Measurements from ENCODE around the gene PCED1B. TPM values are rescaled to one million over a fixed set of nuclear protein-coding genes. Genes with fewer than 3 reads are reported as not detected.
A peak's percentile ranks its signal among the peaks of the same experiment; 100 is the strongest.

PCED1B gene
- total and polyA plus RNA-seq, 2 experiments from 2014 or later = 5.1 to 6.6 TPM

- no peaks in the 10 kb centered on the region for H3K36me3 Mint-ChIP-seq (ENCODE audit: low read depth)
- H3K9me3 Mint-ChIP-seq = no peaks in the 10 kb centered on the region
- Histone ChIP-seq H2AFZ (no peak overlapping the region), H3K4me3 (no peak overlapping the region), H3K4me2 (no peak overlapping the region), H3K9me2 (ENCODE audit: insufficient read depth) (no peaks in the 10 kb centered on the region), H3K79me2 (replicated peaks; ENCODE audit: insufficient read depth) (no peaks in the 10 kb centered on the region), H3K27me3 (ENCODE audit: insufficient read depth) (no peaks in the 10 kb centered on the region), H3K36me3 (ENCODE audit: insufficient read depth) (no peaks in the 10 kb centered on the region), H3K4me1 (ENCODE audit: insufficient read depth) (peaks cover 45% of the 10 kb centered on the region), H3F3A (replicated peaks; ENCODE audit: low read depth) (peaks cover 5% of the 10 kb centered on the region; the same call in 1 of the 2 replicates), H4K20me1 (replicated peaks; ENCODE audit: insufficient read depth) (no peaks in the 10 kb centered on the region), H3K27ac (ENCODE audit: low read depth) (0 out of 2 replicates have a peak overlapping the region, but pooled peaks have one; percentile 23)
- TF ChIP-seq JUNB (IDR thresholded peaks at IDR 0.05; ENCODE audit: unreplicated experiment) = no peak
- TF ChIP-seq ETS1 (IDR thresholded peaks at IDR 0.05) = no peak
- TF ChIP-seq ZNF462 (CRISPR knock-in tag; IDR thresholded peaks at IDR 0.05) = no peak
- TF ChIP-seq NANOG (IDR thresholded peaks at IDR 0.05; ENCODE audit: borderline replicate concordance) = no peak
- TF ChIP-seq ZNF331 (CRISPR knock-in tag; IDR thresholded peaks at IDR 0.05; ENCODE audit: low read depth) = no peak
- no peak for TF ChIP-seq POLR2AphosphoS5 (IDR thresholded peaks at IDR 0.05; ENCODE audit: low read depth)
- TF ChIP-seq ZNF114 (CRISPR knock-in tag; IDR thresholded peaks at IDR 0.05) = no peak
- TF ChIP-seq CTCF (conservative IDR thresholded peaks at IDR 0.05; ENCODE audit: low read depth in 2 of 2) = no peak
- TF ChIP-seq CREB1 (CRISPR knock-in tag; IDR thresholded peaks at IDR 0.05; ENCODE audit: low read depth) = no peak
- TF ChIP-seq EZH2 (IDR thresholded peaks at IDR 0.05; ENCODE audit: low read depth, unreplicated experiment) = no peak
- TF ChIP-seq REST (IDR thresholded peaks at IDR 0.05; ENCODE audit: unreplicated experiment) = no peak
- no peak for TF ChIP-seq EZH2phosphoT487 (IDR thresholded peaks at IDR 0.05; ENCODE audit: unreplicated experiment)
- no peak for TF ChIP-seq STAT1 (IDR thresholded peaks at IDR 0.05; ENCODE audit: unreplicated experiment)
- H3K27ac Mint-ChIP-seq = peak overlapping the region; percentile 88
- H3K4me1 Mint-ChIP-seq = peaks cover 58% of the 10 kb centered on the region
- no peak overlapping the region for H3K4me3 Mint-ChIP-seq
- no peak for DNase-seq (ENCODE audit: low spot score)
- peaks cover 8% of the 10 kb centered on the region for H3K27me3 Mint-ChIP-seq (ENCODE audit: insufficient read depth, low read depth, poor library complexity)
- no peak for ATAC-seq
These were observed 142.0 kb downstream of the PCED1B start for GRCh38 chr12:47221256-47222023.

Measured in GM23338 (cell line).